Measurements from ENCODE around the gene BCAS1. TPM values are rescaled to one million over a fixed set of nuclear protein-coding genes. Genes with fewer than 3 reads are reported as not detected.

The BCAS1 gene
- total RNA-seq, 1 donor from 2014 or later, result not detected

DNA sequence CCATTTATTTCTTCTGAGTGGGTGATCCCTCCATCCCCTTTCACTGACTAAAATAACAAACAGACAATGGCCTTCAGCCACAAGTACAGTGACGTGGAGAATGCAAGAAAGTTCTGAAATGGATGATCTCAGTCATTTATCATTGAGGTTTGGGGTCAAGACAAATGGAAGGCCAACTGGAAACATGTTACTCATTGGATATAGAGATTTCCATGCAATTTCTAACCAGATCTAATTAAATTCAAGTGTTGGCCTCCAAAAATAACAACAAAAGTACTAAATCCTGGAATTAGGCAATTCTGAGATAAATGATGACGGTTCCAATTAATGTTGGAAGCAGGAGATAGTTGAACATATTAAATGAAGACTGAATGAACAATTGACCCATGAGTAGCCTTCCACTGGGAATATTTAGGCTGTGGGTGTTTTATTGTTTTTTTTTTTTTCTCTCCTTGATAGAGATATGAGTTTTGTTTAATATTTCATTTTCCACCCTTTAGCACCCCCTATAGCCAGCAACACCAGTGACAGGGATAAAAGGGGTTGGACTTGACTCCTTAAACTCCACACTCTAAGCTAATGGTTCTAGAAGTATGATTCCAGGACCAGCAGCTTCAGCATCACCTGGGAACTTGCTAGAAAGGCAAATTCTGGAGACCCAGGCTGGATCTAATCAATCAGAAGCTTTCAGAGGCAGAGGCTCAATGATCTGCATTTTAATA lies 112.8 kb downstream of the BCAS1 start:
- Mint-ChIP-seq H3K4me1 (ENCODE audit: low read depth) (peaks cover 22% of the 10 kb centered on the region), H3K36me3 (ENCODE audit: low read depth) (peaks cover 2% of the 10 kb centered on the region), H3K4me3 (ENCODE audit: unreplicated experiment) (no peak overlapping the region), H3K27ac (ENCODE audit: unreplicated experiment) (no peak overlapping the region), H3K27me3 (ENCODE audit: low read depth) (peaks cover 2% of the 10 kb centered on the region), H3K9me3 (ENCODE audit: low read depth) (peaks cover 2% of the 10 kb centered on the region)
- no peak for DNase-seq (ENCODE audit: low spot score)
- TF ChIP-seq, protein P1, sequence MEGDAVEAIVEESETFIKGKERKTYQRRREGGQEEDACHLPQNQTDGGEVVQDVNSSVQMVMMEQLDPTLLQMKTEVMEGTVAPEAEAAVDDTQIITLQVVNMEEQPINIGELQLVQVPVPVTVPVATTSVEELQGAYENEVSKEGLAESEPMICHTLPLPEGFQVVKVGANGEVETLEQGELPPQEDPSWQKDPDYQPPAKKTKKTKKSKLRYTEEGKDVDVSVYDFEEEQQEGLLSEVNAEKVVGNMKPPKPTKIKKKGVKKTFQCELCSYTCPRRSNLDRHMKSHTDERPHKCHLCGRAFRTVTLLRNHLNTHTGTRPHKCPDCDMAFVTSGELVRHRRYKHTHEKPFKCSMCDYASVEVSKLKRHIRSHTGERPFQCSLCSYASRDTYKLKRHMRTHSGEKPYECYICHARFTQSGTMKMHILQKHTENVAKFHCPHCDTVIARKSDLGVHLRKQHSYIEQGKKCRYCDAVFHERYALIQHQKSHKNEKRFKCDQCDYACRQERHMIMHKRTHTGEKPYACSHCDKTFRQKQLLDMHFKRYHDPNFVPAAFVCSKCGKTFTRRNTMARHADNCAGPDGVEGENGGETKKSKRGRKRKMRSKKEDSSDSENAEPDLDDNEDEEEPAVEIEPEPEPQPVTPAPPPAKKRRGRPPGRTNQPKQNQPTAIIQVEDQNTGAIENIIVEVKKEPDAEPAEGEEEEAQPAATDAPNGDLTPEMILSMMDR (IDR thresholded peaks at IDR 0.05), result peak; percentile 39

GRCh38 chr20:53956013-53956715 lies 114.2 kb downstream of the BCAS1 start:
- peaks cover 2% of the 10 kb centered on the region for H3K9me3 Mint-ChIP-seq (ENCODE audit: low read depth)
- no peak overlapping the region for H3K4me3 Mint-ChIP-seq (ENCODE audit: unreplicated experiment)
- TF ChIP-seq, protein P1 (IDR thresholded peaks at IDR 0.05), result no peak
- DNase-seq (ENCODE audit: low spot score), result no peak
- peaks cover 15% of the 10 kb centered on the region for H3K4me1 Mint-ChIP-seq (ENCODE audit: low read depth)
- H3K36me3 Mint-ChIP-seq (ENCODE audit: low read depth), result peaks cover 2% of the 10 kb centered on the region
- H3K27ac Mint-ChIP-seq (ENCODE audit: unreplicated experiment), result no peak overlapping the region
- peaks cover 2% of the 10 kb centered on the region for H3K27me3 Mint-ChIP-seq (ENCODE audit: low read depth)

DNA sequence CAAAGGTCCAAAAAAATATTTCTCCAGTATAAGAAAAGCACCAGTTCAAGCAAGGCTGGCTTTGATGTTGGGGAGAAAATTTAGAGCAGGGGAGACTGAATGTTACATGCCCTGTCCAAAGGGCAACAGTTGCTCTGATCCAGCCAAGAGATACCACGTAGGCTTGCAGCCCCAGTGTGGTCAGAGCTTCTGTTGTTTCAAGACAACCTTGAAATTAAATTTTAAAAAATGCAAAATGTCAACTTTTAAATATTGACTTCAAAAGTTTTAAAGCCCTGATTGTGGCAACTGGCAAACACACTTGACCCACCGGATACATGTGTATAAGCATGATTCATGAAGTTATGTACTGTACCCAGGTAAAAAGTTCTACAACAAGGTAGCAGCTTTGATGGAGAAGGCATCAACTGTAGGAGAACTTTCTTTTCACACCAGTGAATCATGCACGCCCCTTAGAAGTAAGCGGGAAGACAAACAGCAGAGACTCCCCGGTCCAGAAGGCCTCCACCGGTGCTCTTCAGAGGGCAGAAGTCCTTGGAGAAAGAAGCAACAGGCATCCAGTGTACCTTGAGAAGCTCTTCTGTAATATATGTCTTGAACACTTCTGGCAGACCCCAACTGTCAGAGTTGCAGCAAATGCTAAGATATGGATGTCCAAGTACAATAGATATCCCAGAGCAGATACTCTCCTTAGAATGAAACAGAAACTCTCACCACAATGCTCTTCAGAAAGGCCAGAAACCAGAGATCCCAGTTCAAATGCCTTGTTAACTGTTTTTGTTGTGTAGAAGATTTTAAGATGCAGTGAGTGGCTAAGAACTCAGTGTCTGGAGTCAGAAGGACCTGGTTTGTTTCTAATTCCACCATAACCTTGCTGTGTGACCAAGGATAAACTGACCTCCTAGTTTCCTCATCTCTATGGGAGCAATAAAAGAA lies 115.4 kb downstream of the BCAS1 start:
- Mint-ChIP-seq H3K4me1 (ENCODE audit: low read depth) (peaks cover 9% of the 10 kb centered on the region), H3K9me3 (ENCODE audit: low read depth) (peaks cover 2% of the 10 kb centered on the region), H3K36me3 (ENCODE audit: low read depth) (peaks cover 2% of the 10 kb centered on the region), H3K27ac (ENCODE audit: unreplicated experiment) (no peak overlapping the region), H3K27me3 (ENCODE audit: low read depth) (no peaks in the 10 kb centered on the region), H3K4me3 (ENCODE audit: unreplicated experiment) (no peak overlapping the region)
- DNase-seq (ENCODE audit: low spot score), result no peak
- TF ChIP-seq, protein P1 (IDR thresholded peaks at IDR 0.05), result no peak

- TF ChIP-seq, protein P1 (IDR thresholded peaks at IDR 0.05), result no peak
- no peak for DNase-seq (ENCODE audit: low spot score)
- Mint-ChIP-seq H3K9me3 (ENCODE audit: low read depth) (peaks cover 2% of the 10 kb centered on the region), H3K27me3 (ENCODE audit: low read depth) (no peaks in the 10 kb centered on the region), H3K27ac (ENCODE audit: unreplicated experiment) (no peak overlapping the region), H3K4me1 (ENCODE audit: low read depth) (peaks cover 16% of the 10 kb centered on the region), H3K4me3 (ENCODE audit: unreplicated experiment) (no peak overlapping the region), H3K36me3 (ENCODE audit: low read depth) (peaks cover 2% of the 10 kb centered on the region)
Observed at GRCh38 chr20:53952528-53953096, 117.8 kb downstream of the BCAS1 start.
